ENCODE measurements around the gene DNAJC10.

The DNAJC10 gene

DNA sequence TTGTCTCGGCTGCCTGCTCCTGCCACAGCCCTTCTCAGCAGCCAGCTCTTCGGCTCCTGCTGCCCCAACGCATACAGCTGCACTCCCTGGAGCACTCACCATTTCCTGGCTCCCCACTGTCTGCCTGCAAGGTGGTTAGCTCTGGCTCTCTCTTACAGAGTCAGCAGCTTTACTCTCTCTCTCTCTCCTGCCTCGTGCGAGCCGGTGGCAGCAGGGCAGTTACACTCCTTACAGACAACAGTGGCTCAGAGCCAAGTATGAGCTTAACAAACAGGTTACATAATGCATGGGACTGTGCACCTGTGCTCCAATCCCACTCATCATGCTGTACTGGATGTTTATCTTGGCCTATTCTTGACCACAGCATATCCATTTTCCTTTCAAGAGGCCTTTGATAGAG, 47.4 kb upstream of the DNAJC10 start:
- Histone ChIP-seq H3K9me2 (ENCODE audit: low read depth, low read length) (no peaks in the 10 kb centered on the region), H3K4me2 (ENCODE audit: low read length) (peak overlapping the region; percentile 37), H3K4me3 (ENCODE audit: low read depth, low read length, poor library complexity, severe bottlenecking) (no peak overlapping the region), H3F3A (ENCODE audit: insufficient read depth, low read length) (no peaks in the 10 kb centered on the region), H3K36me3 (ENCODE audit: insufficient read depth, low read length) (no peaks in the 10 kb centered on the region), H4K20me1 (ENCODE audit: insufficient read depth, low read length) (no peaks in the 10 kb centered on the region), H3K27me3 (ENCODE audit: insufficient read depth, low read length) (no peaks in the 10 kb centered on the region), H3K9ac (ENCODE audit: low read length) (no peak overlapping the region), H2AFZ (ENCODE audit: low read length) (no peak overlapping the region), H3K4me1 (ENCODE audit: insufficient read depth, low read length, severe bottlenecking) (peaks cover 23% of the 10 kb centered on the region), H3K27ac (ENCODE audit: low read depth, low read length, poor library complexity, severe bottlenecking) (peak overlapping the region; percentile 60), H3K9me3 (ENCODE audit: low read length) (no peaks in the 10 kb centered on the region), H3K79me2 (ENCODE audit: insufficient read depth, low read length) (no peaks in the 10 kb centered on the region)
- no peak for TF ChIP-seq CTCF (IDR thresholded peaks at IDR 0.05; ENCODE audit: low read length)
- TF ChIP-seq EZH2 (IDR thresholded peaks at IDR 0.05; ENCODE audit: borderline replicate concordance, low read length): no peak

DNA sequence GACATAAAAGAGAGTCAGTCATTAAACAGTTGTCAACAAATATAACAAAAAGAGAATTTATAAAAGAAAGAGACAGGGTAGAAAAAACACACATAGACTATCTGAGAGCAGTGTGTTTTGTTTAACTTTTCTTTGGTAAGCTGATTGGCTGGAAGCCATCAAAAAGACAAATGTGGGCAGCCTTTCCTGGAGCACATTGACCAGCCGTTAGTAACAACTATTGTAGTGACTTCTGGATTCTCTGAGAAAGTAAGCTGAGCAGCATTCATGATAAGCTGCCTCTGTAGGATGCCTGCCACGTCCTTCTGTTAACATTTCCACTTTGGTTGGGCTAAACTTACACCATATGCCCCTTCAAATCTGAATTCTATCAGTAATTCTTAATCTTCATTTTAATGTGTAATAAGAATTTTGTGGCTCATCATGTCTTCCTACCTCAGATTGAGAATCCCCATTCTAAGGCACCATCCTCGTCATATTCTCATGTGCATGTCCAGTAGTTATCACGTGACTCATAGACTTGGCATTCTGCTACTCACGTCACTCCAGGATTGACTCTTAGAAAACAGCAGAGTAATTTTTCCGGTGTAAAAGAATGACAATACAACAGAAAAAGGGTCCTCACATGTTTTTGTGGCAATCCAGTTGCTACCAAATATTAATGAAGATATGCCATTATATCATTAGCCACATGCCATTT, 43.4 kb upstream of the DNAJC10 start:
- Histone ChIP-seq H3K4me3 (ENCODE audit: low read depth, low read length, poor library complexity, severe bottlenecking) (no peak overlapping the region), H3K4me1 (ENCODE audit: insufficient read depth, low read length, severe bottlenecking) (peaks cover 17% of the 10 kb centered on the region), H3K9ac (ENCODE audit: low read length) (no peak overlapping the region), H2AFZ (ENCODE audit: low read length) (no peak overlapping the region), H3K27me3 (ENCODE audit: insufficient read depth, low read length) (no peaks in the 10 kb centered on the region), H3K4me2 (ENCODE audit: low read length) (no peak overlapping the region), H3K27ac (ENCODE audit: low read depth, low read length, poor library complexity, severe bottlenecking) (no peak overlapping the region), H3K36me3 (ENCODE audit: insufficient read depth, low read length) (no peaks in the 10 kb centered on the region), H3F3A (ENCODE audit: insufficient read depth, low read length) (no peaks in the 10 kb centered on the region), H4K20me1 (ENCODE audit: insufficient read depth, low read length) (no peaks in the 10 kb centered on the region), H3K79me2 (ENCODE audit: insufficient read depth, low read length) (no peaks in the 10 kb centered on the region), H3K9me3 (ENCODE audit: low read length) (no peaks in the 10 kb centered on the region), H3K9me2 (ENCODE audit: low read depth, low read length) (no peaks in the 10 kb centered on the region; the same call in 1 of the 2 replicates)
- TF ChIP-seq EZH2 (IDR thresholded peaks at IDR 0.05; ENCODE audit: borderline replicate concordance, low read length): no peak
- TF ChIP-seq CTCF (IDR thresholded peaks at IDR 0.05; ENCODE audit: low read length): no peak

DNA sequence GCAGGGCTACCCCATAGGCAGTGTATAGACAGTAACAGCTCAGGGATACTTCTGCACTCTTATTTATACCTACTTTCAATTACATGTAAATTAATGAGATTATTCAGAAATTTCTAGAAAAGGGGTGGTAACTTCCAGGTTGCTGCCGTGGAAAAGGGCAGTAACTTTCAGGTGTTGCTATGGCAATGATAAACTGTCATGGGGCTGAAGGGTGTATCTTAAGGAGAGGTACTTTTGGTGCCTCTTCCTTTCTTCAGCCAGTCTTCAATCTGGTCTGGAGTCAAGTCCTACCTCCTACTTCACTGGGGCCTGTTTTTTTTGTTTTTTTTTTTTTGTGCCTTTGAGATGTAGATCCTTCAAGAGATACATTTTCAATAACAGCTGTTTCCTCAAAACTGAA, 35.2 kb upstream of the DNAJC10 start:
- Histone ChIP-seq H3K9me2 (ENCODE audit: low read depth, low read length) (no peaks in the 10 kb centered on the region), H3K4me1 (ENCODE audit: insufficient read depth, low read length, severe bottlenecking) (no peaks in the 10 kb centered on the region), H3K9ac (ENCODE audit: low read length) (no peak overlapping the region), H3K27me3 (ENCODE audit: insufficient read depth, low read length) (no peaks in the 10 kb centered on the region), H3K9me3 (ENCODE audit: low read length) (no peaks in the 10 kb centered on the region), H3K36me3 (ENCODE audit: insufficient read depth, low read length) (no peaks in the 10 kb centered on the region), H2AFZ (ENCODE audit: low read length) (no peak overlapping the region), H3F3A (ENCODE audit: insufficient read depth, low read length) (no peaks in the 10 kb centered on the region), H4K20me1 (ENCODE audit: insufficient read depth, low read length) (no peaks in the 10 kb centered on the region), H3K4me3 (ENCODE audit: low read depth, low read length, poor library complexity, severe bottlenecking) (no peak overlapping the region), H3K4me2 (ENCODE audit: low read length) (no peak overlapping the region), H3K79me2 (ENCODE audit: insufficient read depth, low read length) (no peaks in the 10 kb centered on the region), H3K27ac (ENCODE audit: low read depth, low read length, poor library complexity, severe bottlenecking) (no peak overlapping the region)
- TF ChIP-seq CTCF (IDR thresholded peaks at IDR 0.05; ENCODE audit: low read length) (no peak), EZH2 (IDR thresholded peaks at IDR 0.05; ENCODE audit: borderline replicate concordance, low read length) (no peak)

Measured in OCI-LY1 (cell line).